Neural crest cell (in vitro differentiated cells): ENCODE data around the gene GRB14. TPM values are rescaled to one million over a fixed set of nuclear protein-coding genes. Genes with fewer than 3 reads are reported as not detected.

ENCODE experiments used
- DNase-seq: peaks from one replicate; pipeline ENCODE4 v3.0.0; 2021; ENCODE audit warnings: low read depth, mixed read lengths, low spot score
- H3K27ac Mint-ChIP-seq: one replicate; pipeline ENCODE4 v1.8.0; 2021; ENCODE audit warnings: mild to moderate bottlenecking, mixed read lengths; ENCODE audit not compliant: unreplicated experiment
- H3K27me3 Mint-ChIP-seq: 2 replicates; pipeline ENCODE4 v1.8.0; 2021; ENCODE audit warnings: low read depth, mild to moderate bottlenecking, mixed read lengths
- H3K36me3 Mint-ChIP-seq: 2 replicates; pipeline ENCODE4 v1.8.0; 2021; ENCODE audit warnings: low read depth, mild to moderate bottlenecking, mixed read lengths
- H3K4me1 Mint-ChIP-seq: 2 replicates; pipeline ENCODE4 v1.8.0; 2021; ENCODE audit warnings: mixed read lengths
- H3K4me3 Mint-ChIP-seq: one replicate; pipeline ENCODE4 v1.8.0; 2021; ENCODE audit warnings: mild to moderate bottlenecking, mixed read lengths
- H3K9me3 Mint-ChIP-seq: 2 replicates; pipeline ENCODE4 v1.8.0; 2021; ENCODE audit warnings: mixed read lengths
- total RNA-seq: library from RNA; stranded (reverse); gene quantifications from 2 replicates; pipeline ENCODE4 v1.2.1, GENCODE V29; 2021
- TF ChIP-seq, protein P1 (sequence below): fragments of 200-600 bp; sonication (generic); conservative IDR thresholded peaks from 2 replicates; pipeline ENCODE4 v1.5.0; 2021; ENCODE audit warnings: antibody characterized with exemption, mild to moderate bottlenecking

The GRB14 gene
- total RNA-seq, 1 donor from 2014 or later: 0.93 TPM

DNA sequence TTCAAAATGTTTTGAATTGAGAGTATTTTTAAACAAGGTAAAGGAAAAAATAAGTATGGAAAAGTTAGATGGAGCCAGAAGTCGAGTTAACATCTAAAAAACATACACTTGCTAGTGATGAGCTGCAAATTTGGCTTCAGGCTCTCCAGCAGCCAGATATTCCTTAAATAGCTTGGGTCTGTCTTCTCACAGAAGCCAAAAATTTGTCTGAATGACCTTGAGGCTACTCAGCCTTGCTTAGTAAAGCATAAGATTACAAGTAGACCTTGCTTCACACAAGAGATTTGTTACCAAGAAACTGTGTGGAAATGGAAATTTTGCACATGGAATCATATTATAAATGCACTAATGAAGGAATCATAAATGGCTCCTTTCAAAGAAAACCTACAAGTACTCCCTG, 40.8 kb upstream of the GRB14 start:
- no peaks in the 10 kb centered on the region for H3K36me3 Mint-ChIP-seq
- DNase-seq: no peak
- H3K9me3 Mint-ChIP-seq: peaks cover 4% of the 10 kb centered on the region
- no peak overlapping the region for H3K4me3 Mint-ChIP-seq
- no peak overlapping the region for H3K27ac Mint-ChIP-seq
- TF ChIP-seq, protein P1, sequence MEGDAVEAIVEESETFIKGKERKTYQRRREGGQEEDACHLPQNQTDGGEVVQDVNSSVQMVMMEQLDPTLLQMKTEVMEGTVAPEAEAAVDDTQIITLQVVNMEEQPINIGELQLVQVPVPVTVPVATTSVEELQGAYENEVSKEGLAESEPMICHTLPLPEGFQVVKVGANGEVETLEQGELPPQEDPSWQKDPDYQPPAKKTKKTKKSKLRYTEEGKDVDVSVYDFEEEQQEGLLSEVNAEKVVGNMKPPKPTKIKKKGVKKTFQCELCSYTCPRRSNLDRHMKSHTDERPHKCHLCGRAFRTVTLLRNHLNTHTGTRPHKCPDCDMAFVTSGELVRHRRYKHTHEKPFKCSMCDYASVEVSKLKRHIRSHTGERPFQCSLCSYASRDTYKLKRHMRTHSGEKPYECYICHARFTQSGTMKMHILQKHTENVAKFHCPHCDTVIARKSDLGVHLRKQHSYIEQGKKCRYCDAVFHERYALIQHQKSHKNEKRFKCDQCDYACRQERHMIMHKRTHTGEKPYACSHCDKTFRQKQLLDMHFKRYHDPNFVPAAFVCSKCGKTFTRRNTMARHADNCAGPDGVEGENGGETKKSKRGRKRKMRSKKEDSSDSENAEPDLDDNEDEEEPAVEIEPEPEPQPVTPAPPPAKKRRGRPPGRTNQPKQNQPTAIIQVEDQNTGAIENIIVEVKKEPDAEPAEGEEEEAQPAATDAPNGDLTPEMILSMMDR: no peak
- H3K4me1 Mint-ChIP-seq: no peaks in the 10 kb centered on the region
- H3K27me3 Mint-ChIP-seq: no peaks in the 10 kb centered on the region

DNA sequence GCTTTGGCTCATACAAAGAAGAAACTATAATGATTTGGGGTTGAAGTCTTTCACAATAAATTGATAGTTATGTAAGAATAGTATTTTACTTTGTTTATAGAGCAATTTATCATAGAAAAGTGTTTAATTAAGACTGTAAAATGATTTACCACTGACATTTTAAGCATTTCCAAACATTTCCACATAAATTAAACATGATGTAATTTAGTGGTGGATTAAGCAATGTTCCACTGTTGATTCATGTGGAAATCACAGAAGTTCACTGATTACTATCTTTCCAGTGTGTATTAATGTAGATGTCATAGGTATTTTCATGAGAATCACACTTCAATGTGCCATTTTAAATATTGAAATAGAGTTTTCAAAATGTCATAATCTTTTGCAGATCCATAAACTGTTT, 40.1 kb upstream of the GRB14 start:
- Mint-ChIP-seq H3K36me3 (no peaks in the 10 kb centered on the region), H3K27me3 (no peaks in the 10 kb centered on the region), H3K27ac (no peak overlapping the region), H3K4me3 (no peak overlapping the region), H3K4me1 (no peaks in the 10 kb centered on the region), H3K9me3 (peaks cover 2% of the 10 kb centered on the region)
- DNase-seq: no peak
- TF ChIP-seq, protein P1: no peak

DNA sequence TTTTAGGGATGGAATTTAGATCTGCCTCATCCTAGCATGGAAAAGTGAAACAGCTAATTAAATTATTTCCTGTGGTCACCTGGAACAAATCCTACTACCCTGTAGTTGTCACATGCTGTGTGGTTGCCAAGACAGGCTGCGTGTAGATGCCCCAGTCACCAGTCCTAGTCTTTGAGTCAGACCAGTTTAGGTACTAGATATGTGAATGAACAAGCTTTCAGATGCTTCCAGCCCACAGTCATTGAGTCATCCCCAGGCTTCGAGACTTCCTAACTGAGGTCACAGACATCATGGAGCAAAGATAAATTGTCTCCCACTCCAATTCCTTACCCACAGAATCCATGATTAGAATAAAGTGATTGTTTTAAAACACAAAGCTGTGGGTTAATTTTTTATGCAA, 35.8 kb upstream of the GRB14 start:
- Mint-ChIP-seq H3K4me3 (no peak overlapping the region), H3K4me1 (no peaks in the 10 kb centered on the region), H3K27me3 (no peaks in the 10 kb centered on the region), H3K27ac (no peak overlapping the region), H3K9me3 (peaks cover 8% of the 10 kb centered on the region), H3K36me3 (no peaks in the 10 kb centered on the region)
- TF ChIP-seq, protein P1: no peak
- DNase-seq: no peak

DNA sequence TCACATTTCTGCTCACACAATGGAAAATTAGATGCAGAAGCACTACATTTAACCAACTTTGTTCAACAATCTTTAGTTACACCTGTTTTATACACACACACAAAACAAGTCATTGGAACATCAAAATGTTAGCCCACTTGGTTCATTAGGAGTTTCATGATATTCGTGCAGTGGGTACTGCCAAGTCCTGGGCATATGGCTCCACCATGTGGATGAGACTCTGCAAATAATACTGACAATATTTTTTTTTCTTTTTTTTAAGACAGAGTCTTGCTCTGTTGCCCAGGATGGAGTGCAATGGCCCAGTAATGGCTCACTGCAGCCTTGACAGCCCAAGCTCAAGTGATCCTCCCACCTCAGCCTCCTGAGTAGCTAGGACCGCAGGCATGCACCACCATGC, 34.5 kb upstream of the GRB14 start:
- peaks cover 9% of the 10 kb centered on the region for H3K4me1 Mint-ChIP-seq
- DNase-seq: no peak
- H3K36me3 Mint-ChIP-seq: no peaks in the 10 kb centered on the region
- H3K4me3 Mint-ChIP-seq: no peak overlapping the region
- TF ChIP-seq, protein P1: no peak
- H3K27ac Mint-ChIP-seq: no peak overlapping the region
- H3K9me3 Mint-ChIP-seq: peaks cover 15% of the 10 kb centered on the region
- no peaks in the 10 kb centered on the region for H3K27me3 Mint-ChIP-seq

DNA sequence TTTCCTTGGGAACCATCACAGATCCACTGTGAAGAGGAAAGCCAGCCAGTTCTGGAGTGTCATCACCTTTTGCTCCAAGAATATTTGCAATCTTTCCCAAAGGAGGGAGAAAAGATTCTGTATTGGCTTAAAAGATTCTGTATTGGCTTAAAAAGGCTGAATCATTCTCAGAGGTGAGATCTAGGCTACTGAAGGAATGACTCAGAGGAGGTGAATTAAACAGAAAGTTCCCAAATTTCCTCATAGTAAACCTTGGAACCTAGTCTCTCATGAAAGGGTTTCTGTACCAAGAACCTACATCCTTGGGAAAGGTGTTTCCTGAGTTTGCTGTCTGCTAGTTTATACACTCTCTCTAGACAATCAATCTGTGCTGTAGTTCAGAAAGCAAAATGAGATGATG, 34.1 kb upstream of the GRB14 start:
- TF ChIP-seq, protein P1: no peak
- H3K36me3 Mint-ChIP-seq: no peaks in the 10 kb centered on the region
- no peak overlapping the region for H3K27ac Mint-ChIP-seq

DNA sequence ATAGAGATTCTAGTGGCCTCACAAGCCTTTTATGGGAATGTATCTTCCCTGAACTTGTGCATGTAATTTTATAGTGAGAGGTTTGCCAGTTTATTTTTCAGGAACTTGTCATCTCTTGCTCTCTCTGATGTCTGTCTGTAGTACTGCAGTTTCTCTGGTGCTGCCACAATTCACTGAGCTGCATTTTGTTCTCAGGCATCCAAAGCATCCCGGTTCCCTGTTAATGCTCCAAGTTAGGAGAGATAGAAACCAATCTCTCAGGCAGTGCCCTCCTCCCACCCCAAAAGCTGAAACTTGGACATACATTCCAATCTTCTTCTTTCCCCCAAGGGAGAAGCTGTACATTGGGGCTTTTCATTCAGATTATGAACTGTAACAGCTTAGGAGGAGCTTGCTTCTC, 30.1 kb upstream of the GRB14 start:
- peaks cover 9% of the 10 kb centered on the region for H3K4me1 Mint-ChIP-seq
- H3K27me3 Mint-ChIP-seq: no peaks in the 10 kb centered on the region
- DNase-seq: no peak
- no peak overlapping the region for H3K27ac Mint-ChIP-seq
- no peak overlapping the region for H3K4me3 Mint-ChIP-seq
- H3K36me3 Mint-ChIP-seq: peaks cover 2% of the 10 kb centered on the region
- peaks cover 25% of the 10 kb centered on the region for H3K9me3 Mint-ChIP-seq
- TF ChIP-seq, protein P1: no peak

More for the DNA sequence above, 34.1 kb upstream of the GRB14 start:
- peaks cover 19% of the 10 kb centered on the region for H3K9me3 Mint-ChIP-seq
- DNase-seq: no peak
- no peaks in the 10 kb centered on the region for H3K27me3 Mint-ChIP-seq
- peaks cover 9% of the 10 kb centered on the region for H3K4me1 Mint-ChIP-seq
- no peak overlapping the region for H3K4me3 Mint-ChIP-seq
